Suprapubic skin (tissue), 3 donors: Measurements from ENCODE around the gene CASKIN1.

Experiments used
- CTCF ChIP-seq, 2 donors: fragments of 200-600 bp in 1 of 2; fragments of 450-650 bp in 1 of 2; sonication (generic) in 1 of 2; IDR thresholded peaks; one replicate each; pipeline ENCODE4 v1.5.1; 2016 to 2019; ENCODE audit warnings: antibody characterized with exemption in 2 of 2, mild to moderate bottlenecking in 1 of 2, moderate library complexity in 1 of 2
- POLR2AphosphoS5 ChIP-seq, 3 donors: sonication (generic); formaldehyde crosslinking; IDR thresholded peaks; one replicate each; pipeline ENCODE4 v1.6.1; 2017; ENCODE audit warnings: antibody characterized with exemption in 3 of 3

- TF ChIP-seq CTCF (IDR thresholded peaks at IDR 0.05) (no peak), POLR2AphosphoS5 (IDR thresholded peaks at IDR 0.05) (no peak)
Measured at GRCh38 chr16:2233046-2233775, 36.8 kb upstream of the CASKIN1 start.
